ENCODE data around the gene AP3B2. TPM values are rescaled to one million over a fixed set of nuclear protein-coding genes. Genes with fewer than 3 reads are reported as not detected.

The AP3B2 gene
- total and polyA plus RNA-seq, 2 donors (not counting 1 experiment from before 2014, with no cell fraction given), result 0.09 to 0.17 TPM

- Histone ChIP-seq H3K9ac (ENCODE audit: insufficient read depth, low read length) (peak overlapping the region; percentile 77), H3K27me3 (ENCODE audit: control insufficient read depth, insufficient read depth, low read length) (no peaks in the 10 kb centered on the region), H3K4me2 (ENCODE audit: extremely low read depth, insufficient read depth, low read length) (peak overlapping the region; percentile 89), H3K36me3 (ENCODE audit: control insufficient read depth, insufficient read depth, low read length) (peaks cover 8% of the 10 kb centered on the region), H3K79me2 (ENCODE audit: control insufficient read depth, insufficient read depth, low read length) (peaks cover 40% of the 10 kb centered on the region), H3K27ac (ENCODE audit: insufficient read depth, low read length) (peak overlapping the region; percentile 95), H2AFZ (ENCODE audit: low read length) (peak overlapping the region; percentile 96), H3K9me3 (ENCODE audit: control insufficient read depth, insufficient read depth, low read depth, low read length) (no peaks in the 10 kb centered on the region), H3K4me1 (ENCODE audit: control insufficient read depth, extremely low read depth, insufficient read depth, low read length) (peaks cover 6% of the 10 kb centered on the region), H4K20me1 (ENCODE audit: control insufficient read depth, extremely low read depth, insufficient read depth, low read length) (no peaks in the 10 kb centered on the region), H3K4me3 (replicated peaks in 1 of 4; ENCODE audit: control extremely low read depth in 1 of 4, insufficient read depth in 1 of 4, low read depth in 3 of 4, low read length in 4 of 4) (peak overlapping the region; percentile 92 to 100 (median 99))
- peak; percentile 8 to 24 for DNase-seq (ENCODE audit: low read depth in 2 of 2)
- TF ChIP-seq CTCF (conservative IDR thresholded peaks at IDR 0.05 in 1 of 2, IDR thresholded peaks at IDR 0.05 in 1 of 2; ENCODE audit: low read depth in 1 of 2, low read length in 2 of 2) (peak in 1 of 2 donors; percentile 2), EZH2 (IDR thresholded peaks at IDR 0.05; ENCODE audit: low read length, missing control alignments) (no peak)
Observed at GRCh38 chr15:82750831-82751180, 41.1 kb upstream of the AP3B2 start.

DNA sequence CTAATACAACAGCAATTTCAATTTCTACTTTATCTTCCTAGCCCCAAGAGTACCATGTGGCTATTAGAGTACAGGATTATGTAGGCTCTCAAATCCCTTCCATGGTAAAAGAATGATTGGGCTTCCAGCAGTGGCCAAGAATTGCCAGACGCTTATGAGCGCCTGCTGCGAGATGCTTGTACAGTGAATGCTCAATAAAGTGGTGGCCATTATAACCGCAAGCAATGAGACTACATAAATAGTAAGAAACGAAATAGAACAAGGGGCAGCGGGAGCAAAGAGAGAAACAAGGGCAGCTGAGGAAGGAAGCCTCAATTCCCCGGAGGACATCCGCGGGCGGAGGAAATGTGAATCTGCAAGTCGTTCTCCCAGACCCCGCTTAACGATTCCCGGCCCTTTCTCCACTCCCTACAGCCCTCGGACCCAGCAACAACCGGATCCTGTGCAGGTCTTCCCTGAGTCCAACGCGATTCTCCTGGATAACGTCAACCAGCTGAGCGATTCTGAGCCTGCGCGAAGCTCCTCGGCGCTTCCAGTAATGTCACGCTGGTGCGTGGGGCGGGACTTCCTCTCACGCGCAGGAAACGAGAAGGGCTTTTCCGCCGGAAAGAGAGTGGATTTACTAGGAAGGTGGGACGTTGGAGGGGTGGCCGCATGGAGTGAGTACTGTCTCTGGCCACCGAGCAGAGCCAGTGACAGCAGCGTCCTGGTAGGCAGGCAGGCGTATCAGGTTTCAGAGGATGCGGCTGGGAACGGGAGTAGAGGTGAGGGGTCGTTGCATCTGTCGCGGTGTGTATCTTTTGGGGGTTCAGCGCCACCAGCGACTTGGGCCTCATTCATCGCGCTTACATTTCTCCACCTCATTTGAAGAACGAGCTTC is 40.5 kb upstream of the AP3B2 start:
- peak overlapping the region; percentile 92 to 100 (median 99) for H3K4me3 ChIP-seq (replicated peaks in 1 of 4; ENCODE audit: control extremely low read depth in 1 of 4, insufficient read depth in 1 of 4, low read depth in 3 of 4, low read length in 4 of 4)
- no peaks in the 10 kb centered on the region for H3K9me3 ChIP-seq (ENCODE audit: control insufficient read depth, insufficient read depth, low read depth, low read length)
- H2AFZ ChIP-seq (ENCODE audit: low read length), result peak overlapping the region; percentile 96
- TF ChIP-seq EZH2 (IDR thresholded peaks at IDR 0.05; ENCODE audit: low read length, missing control alignments) (no peak), CTCF (conservative IDR thresholded peaks at IDR 0.05 in 1 of 2, IDR thresholded peaks at IDR 0.05 in 1 of 2; ENCODE audit: low read depth in 1 of 2, low read length in 2 of 2) (no peak)
- H4K20me1 ChIP-seq (ENCODE audit: control insufficient read depth, extremely low read depth, insufficient read depth, low read length), result no peaks in the 10 kb centered on the region
- no peaks in the 10 kb centered on the region for H3K27me3 ChIP-seq (ENCODE audit: control insufficient read depth, insufficient read depth, low read length)
- peak overlapping the region; percentile 95 for H3K27ac ChIP-seq (ENCODE audit: insufficient read depth, low read length)
- H3K36me3 ChIP-seq (ENCODE audit: control insufficient read depth, insufficient read depth, low read length), result peaks cover 8% of the 10 kb centered on the region
- H3K4me1 ChIP-seq (ENCODE audit: control insufficient read depth, extremely low read depth, insufficient read depth, low read length), result peaks cover 6% of the 10 kb centered on the region
- H3K9ac ChIP-seq (ENCODE audit: insufficient read depth, low read length), result peak overlapping the region; percentile 84
- DNase-seq (ENCODE audit: low read depth in 2 of 2), result peak; percentile 93 to 97
- peaks cover 38% of the 10 kb centered on the region for H3K79me2 ChIP-seq (ENCODE audit: control insufficient read depth, insufficient read depth, low read length)
- H3K4me2 ChIP-seq (ENCODE audit: extremely low read depth, insufficient read depth, low read length), result peak overlapping the region; percentile 97

DNA sequence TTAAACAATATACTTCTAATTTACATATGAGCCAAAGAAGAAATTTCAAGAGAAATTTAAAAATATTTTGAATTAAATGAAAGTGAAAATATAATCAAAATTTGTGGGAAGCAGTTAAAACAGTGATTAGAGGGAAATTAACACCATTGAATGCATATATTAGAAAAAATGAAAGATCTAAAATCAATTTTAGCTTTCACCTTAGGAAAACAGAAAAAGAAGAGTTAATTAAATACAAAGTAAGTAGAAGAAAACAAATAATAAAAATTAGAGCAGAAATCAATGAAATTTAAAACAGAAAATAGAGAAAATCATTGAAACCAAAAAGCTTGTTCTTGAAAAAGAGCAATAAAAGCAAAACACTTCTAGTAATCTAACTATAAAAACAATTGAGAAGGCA is 38.6 kb upstream of the AP3B2 start:
- no peak for TF ChIP-seq CTCF (conservative IDR thresholded peaks at IDR 0.05 in 1 of 2, IDR thresholded peaks at IDR 0.05 in 1 of 2; ENCODE audit: low read depth in 1 of 2, low read length in 2 of 2)
- TF ChIP-seq EZH2 (IDR thresholded peaks at IDR 0.05; ENCODE audit: low read length, missing control alignments), result no peak
- Histone ChIP-seq H3K79me2 (ENCODE audit: control insufficient read depth, insufficient read depth, low read length) (peaks cover 31% of the 10 kb centered on the region), H4K20me1 (ENCODE audit: control insufficient read depth, extremely low read depth, insufficient read depth, low read length) (no peaks in the 10 kb centered on the region), H3K27ac (ENCODE audit: insufficient read depth, low read length) (no peak overlapping the region), H3K4me3 (replicated peaks in 1 of 4; ENCODE audit: control extremely low read depth in 1 of 4, insufficient read depth in 1 of 4, low read depth in 3 of 4, low read length in 4 of 4) (no peak overlapping the region), H3K4me2 (ENCODE audit: extremely low read depth, insufficient read depth, low read length) (no peak overlapping the region), H3K27me3 (ENCODE audit: control insufficient read depth, insufficient read depth, low read length) (no peaks in the 10 kb centered on the region), H3K4me1 (ENCODE audit: control insufficient read depth, extremely low read depth, insufficient read depth, low read length) (peaks cover 6% of the 10 kb centered on the region), H2AFZ (ENCODE audit: low read length) (no peak overlapping the region), H3K9me3 (ENCODE audit: control insufficient read depth, insufficient read depth, low read depth, low read length) (no peaks in the 10 kb centered on the region), H3K9ac (ENCODE audit: insufficient read depth, low read length) (no peak overlapping the region), H3K36me3 (ENCODE audit: control insufficient read depth, insufficient read depth, low read length) (no peaks in the 10 kb centered on the region)
- DNase-seq (ENCODE audit: low read depth in 2 of 2), result no peak
